Measurements from ENCODE around the gene ACTL10.

The ACTL10 gene

GRCh38 chr20:33664085-33664761, 2.5 kb upstream of the ACTL10 start:
- no peak for DNase-seq

- no peak for DNase-seq
Observed at GRCh38 chr20:33664762-33665144, 2.0 kb upstream of the ACTL10 start.

GRCh38 chr20:33667245-33667675, 517 bp downstream of the ACTL10 start:
- DNase-seq, result peak in 1 of 2 experiments; percentile 48

GRCh38 chr20:33667676-33668465, 1.1 kb downstream of the ACTL10 start:
- peak; percentile 82 to 86 for DNase-seq

- DNase-seq, result no peak
Observed at GRCh38 chr20:33668466-33669155, 1.9 kb downstream of the ACTL10 start.

GRCh38 chr20:33669224-33669623, 2.5 kb downstream of the ACTL10 start:
- no peak for DNase-seq

GRCh38 chr20:33669873-33670640, 3.3 kb downstream of the ACTL10 start:
- no peak for DNase-seq

- DNase-seq, result no peak
Observed at GRCh38 chr20:33670715-33671499, 4.2 kb downstream of the ACTL10 start.

- no peak for DNase-seq
Observed at GRCh38 chr20:33671573-33672288, 5.0 kb downstream of the ACTL10 start.

- DNase-seq, result peak; percentile 74 to 89
Observed at GRCh38 chr20:33672426-33673113, 5.8 kb downstream of the ACTL10 start.

- DNase-seq, result no peak
Observed at GRCh38 chr20:33673114-33673409, 6.3 kb downstream of the ACTL10 start.

GRCh38 chr20:33673410-33674293, 6.9 kb downstream of the ACTL10 start:
- DNase-seq, result no peak

GRCh38 chr20:33674294-33675135, 7.8 kb downstream of the ACTL10 start, which contains the start of gene NECAB3:
Gene NECAB3, minus strand, starts transcription at chr20:33674428. Its CDS starts 76 bp downstream, at chr20:33674352.
- DNase-seq, result peak; percentile 66 to 79

GRCh38 chr20:33675136-33675959, 8.6 kb downstream of the ACTL10 start:
- DNase-seq, result no peak

GRCh38 chr20:33676121-33676520, 9.4 kb downstream of the ACTL10 start:
- DNase-seq, result no peak

- DNase-seq, result no peak
Observed at GRCh38 chr20:33676652-33677645, 10.2 kb downstream of the ACTL10 start.

Measured in NCI-H2081 (cell line).